ENCODE measurements around the gene FCSK. TPM values are rescaled to one million over a fixed set of nuclear protein-coding genes. Genes with fewer than 3 reads are reported as not detected.

The FCSK gene
- total and polyA plus RNA-seq, 2 of the 8 experiments (the other 6 are each of a cell fraction or from before 2014, with no cell fraction given), result 4.6 to 5.1 TPM

DNA sequence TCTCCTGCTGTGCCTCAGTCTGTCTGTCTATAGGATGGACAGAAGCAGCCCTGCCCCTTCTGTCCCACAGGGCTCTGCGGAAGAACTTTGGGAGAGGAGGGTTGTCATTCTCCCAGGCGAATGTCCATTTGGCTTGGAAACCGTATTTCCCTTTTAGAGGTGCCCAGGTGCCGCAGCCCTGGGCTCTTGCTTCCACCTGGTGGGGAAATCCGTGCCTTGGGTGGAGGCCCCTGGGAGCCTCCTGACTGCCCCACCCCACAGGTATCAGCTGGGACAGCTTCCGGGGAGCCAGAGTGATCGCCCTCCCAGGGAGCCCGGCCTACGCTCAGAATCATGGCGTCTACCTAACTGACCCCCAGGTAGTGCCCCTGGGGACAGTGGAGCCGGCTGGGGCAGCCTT lies 12.7 kb downstream of the FCSK start:
- WGBS, 2 experiments (ENCODE audit: extremely low coverage in 1 of 2, insufficient coverage in 1 of 2, insufficient read length in 1 of 2, insufficient replicate concordance in 2 of 2, low coverage in 1 of 2, low lambda C conversion rate in 2 of 2, missing lambda C conversion rate in 1 of 2), result 94% methylated on average over 11 of the region's 11 CpGs; no CpG with 5 or more reads in 1 of the 2 experiments
- TF ChIP-seq, protein P1, sequence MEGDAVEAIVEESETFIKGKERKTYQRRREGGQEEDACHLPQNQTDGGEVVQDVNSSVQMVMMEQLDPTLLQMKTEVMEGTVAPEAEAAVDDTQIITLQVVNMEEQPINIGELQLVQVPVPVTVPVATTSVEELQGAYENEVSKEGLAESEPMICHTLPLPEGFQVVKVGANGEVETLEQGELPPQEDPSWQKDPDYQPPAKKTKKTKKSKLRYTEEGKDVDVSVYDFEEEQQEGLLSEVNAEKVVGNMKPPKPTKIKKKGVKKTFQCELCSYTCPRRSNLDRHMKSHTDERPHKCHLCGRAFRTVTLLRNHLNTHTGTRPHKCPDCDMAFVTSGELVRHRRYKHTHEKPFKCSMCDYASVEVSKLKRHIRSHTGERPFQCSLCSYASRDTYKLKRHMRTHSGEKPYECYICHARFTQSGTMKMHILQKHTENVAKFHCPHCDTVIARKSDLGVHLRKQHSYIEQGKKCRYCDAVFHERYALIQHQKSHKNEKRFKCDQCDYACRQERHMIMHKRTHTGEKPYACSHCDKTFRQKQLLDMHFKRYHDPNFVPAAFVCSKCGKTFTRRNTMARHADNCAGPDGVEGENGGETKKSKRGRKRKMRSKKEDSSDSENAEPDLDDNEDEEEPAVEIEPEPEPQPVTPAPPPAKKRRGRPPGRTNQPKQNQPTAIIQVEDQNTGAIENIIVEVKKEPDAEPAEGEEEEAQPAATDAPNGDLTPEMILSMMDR (IDR thresholded peaks at IDR 0.05; ENCODE audit: control extremely low read depth in 1 of 3, insufficient read depth in 1 of 3, low read depth in 1 of 3, low read length in 3 of 3), result peak; percentile 16 to 43 (median 23)
- TF ChIP-seq RAD21 (IDR thresholded peaks at IDR 0.05 in 1 of 2, conservative IDR thresholded peaks at IDR 0.05 in 1 of 2; ENCODE audit: low read depth in 2 of 2, low read length in 2 of 2) (peak; percentile 54 to 65), KDM1A (IDR thresholded peaks at IDR 0.05; ENCODE audit: borderline replicate concordance, low read length) (no peak), CREB1 (IDR thresholded peaks at IDR 0.05) (no peak)
- H2BK20ac ChIP-seq (ENCODE audit: low read length), result no peak overlapping the region
- H3K23me2 ChIP-seq (ENCODE audit: low read depth, low read length), result no peaks in the 10 kb centered on the region
- H2AFZ ChIP-seq (ENCODE audit: low read length), result no peak overlapping the region
- H3K9ac ChIP-seq (replicated peaks in 1 of 4; ENCODE audit: extremely low read depth in 1 of 4, low read depth in 3 of 4, low read length in 3 of 4), result no peak overlapping the region
- no peaks in the 10 kb centered on the region for H3K79me1 ChIP-seq (ENCODE audit: low read depth, low read length)
- no peak overlapping the region for H3K4ac ChIP-seq (replicated peaks; ENCODE audit: insufficient read length, low read depth, low read length)
- H3K14ac ChIP-seq (ENCODE audit: insufficient read length), result no peak overlapping the region
- CTCF ChIA-PET (ENCODE audit: partially characterized antibody), result interaction anchor here (0.6 to 13.6 kb wide), 9 partner anchors 10 to 97 kb away, joined by 3 to 180 read pairs (median 5); partner anchors contain the start of gene FCSK
- FAIRE-seq, result no peak
- H4K91ac ChIP-seq (replicated peaks; ENCODE audit: insufficient read length, low read length), result no peak overlapping the region
- no peak overlapping the region for H3K4me3 ChIP-seq (ENCODE audit: extremely low read depth in 1 of 4, insufficient read depth in 2 of 4, low read depth in 3 of 4, low read length in 4 of 4)
- POLR2A ChIA-PET (ENCODE audit: partially characterized antibody), result interaction anchor here (1.6 to 4.5 kb wide), 2 partner anchors 12 to 86 kb away, joined by 7 to 20 read pairs; partner anchors contain the start of gene FCSK
- no peaks in the 10 kb centered on the region for H3K9me3 ChIP-seq (ENCODE audit: insufficient read depth in 2 of 2, low read depth in 1 of 2, low read length in 1 of 2)
- no peaks in the 10 kb centered on the region for H3K79me2 ChIP-seq (ENCODE audit: control insufficient read depth in 1 of 2, insufficient read depth in 2 of 2, low read length in 2 of 2)
- H4K5ac ChIP-seq (ENCODE audit: insufficient read length, low read depth, low read length), result no peak overlapping the region
- no peaks in the 10 kb centered on the region for H3K4me1 ChIP-seq (replicated peaks in 1 of 4; ENCODE audit: control insufficient read depth in 3 of 4, insufficient read depth in 4 of 4, low read length in 3 of 4)
- H2BK5ac ChIP-seq (ENCODE audit: low read depth, low read length), result no peak overlapping the region
- H3K23ac ChIP-seq (ENCODE audit: insufficient read length), result no peak overlapping the region
- H3K27me3 ChIP-seq (replicated peaks in 1 of 4; ENCODE audit: control insufficient read depth in 3 of 4, extremely low read depth in 1 of 4, insufficient read depth in 3 of 4, low read length in 3 of 4), result no peaks in the 10 kb centered on the region
- H3K56ac ChIP-seq (replicated peaks; ENCODE audit: insufficient read length, low read depth, low read length), result no peak overlapping the region
- no peak for DNase-seq (ENCODE audit: low read depth in 1 of 2, low spot score in 2 of 2)
- no peak overlapping the region for H3K4me2 ChIP-seq (ENCODE audit: insufficient read depth in 1 of 2, low read depth in 2 of 2, low read length in 2 of 2)
- H2BK120ac ChIP-seq (replicated peaks; ENCODE audit: low read depth, low read length), result no peak overlapping the region
- no peak overlapping the region for H3K18ac ChIP-seq (ENCODE audit: extremely low read depth, low read length)
- peaks cover 0 to 2% of the 10 kb centered on the region in 2 experiments for H4K20me1 ChIP-seq (replicated peaks in 1 of 2; ENCODE audit: control insufficient read depth in 1 of 2, insufficient read depth in 2 of 2, low read length in 2 of 2)
- H2BK12ac ChIP-seq (ENCODE audit: low read depth, low read length), result no peak overlapping the region
- H2AK5ac ChIP-seq (ENCODE audit: low read depth, low read length), result no peak overlapping the region
- H3K27ac ChIP-seq (ENCODE audit: low read depth, low read length), result no peak overlapping the region
- H4K8ac ChIP-seq (ENCODE audit: extremely low read depth, insufficient read depth, low read length), result no peak overlapping the region; the same call in 1 of the 2 replicates
- H3K36me3 ChIP-seq (ENCODE audit: control insufficient read depth in 2 of 4, insufficient read depth in 4 of 4, low read length in 3 of 4), result no peaks in the 10 kb centered on the region
- no peak overlapping the region for H2BK15ac ChIP-seq (ENCODE audit: low read length)
